ENCODE measurements around the gene INHA. TPM values are rescaled to one million over a fixed set of nuclear protein-coding genes. Genes with fewer than 3 reads are reported as not detected.

INHA gene
- total RNA-seq, 1 experiment from 2014 or later: 0.64 TPM

Small RNA genes within 50 kb of the gene (small RNA-seq; reads per million reads assigned to genes)
- 0 reads per million in 2 experiments for gene MIR3132
- gene RN7SKP213: 0 to 0.35 reads per million in 2 experiments

Other genes starting within 250 kb of the INHA start
- gene RESP18, start 239.6 kb upstream of the INHA start, total RNA-seq (2014; rRNA removed; shearing (Covaris generic)): not detected in 2 replicates
- gene DNPEP, start 184.4 kb upstream of the INHA start, total RNA-seq (2014; rRNA removed; shearing (Covaris generic)): 50.8 and 55.2 TPM in 2 replicates
- gene DES, start 153.9 kb upstream of the INHA start, total RNA-seq (2014; rRNA removed; shearing (Covaris generic)): 0.38 and 0.50 TPM in 2 replicates
- gene SPEG, start 137.5 kb upstream of the INHA start, total RNA-seq (2014; rRNA removed; shearing (Covaris generic)): 0.29 and 0.99 TPM in 2 replicates
- 36.8 and 40.2 TPM in 2 replicates for gene GMPPA, start 73.4 kb upstream of the INHA start, total RNA-seq (2014; rRNA removed; shearing (Covaris generic))
- 0.17 and 0.43 TPM in 2 replicates for gene ASIC4, start 57.8 kb upstream of the INHA start, total RNA-seq (2014; rRNA removed; shearing (Covaris generic))
- 52.4 and 67.1 TPM in 2 replicates for gene CHPF, start 28.5 kb upstream of the INHA start, total RNA-seq (2014; rRNA removed; shearing (Covaris generic))
- 0.59 and 0.87 TPM in 2 replicates for gene TMEM198, start 28.3 kb upstream of the INHA start, total RNA-seq (2014; rRNA removed; shearing (Covaris generic))
- 10.0 and 10.6 TPM in 2 replicates for gene OBSL1, start 771 bp upstream of the INHA start, total RNA-seq (2014; rRNA removed; shearing (Covaris generic))
- gene STK11IP, start 25.5 kb downstream of the INHA start, total RNA-seq (2014; rRNA removed; shearing (Covaris generic)): 18.1 and 21.6 TPM in 2 replicates
- 0.97 and 1.3 TPM in 2 replicates for gene SLC4A3, start 55.3 kb downstream of the INHA start, total RNA-seq (2014; rRNA removed; shearing (Covaris generic))

Measured in NCI-H460 (cell line).